Stimulated activated CD4-positive, alpha-beta T cell treated with anti-CD3 and anti-CD28 coated beads, Interleukin-15, amount 100 ng/mL, for 48 hours (primary cell): ENCODE data around the gene LPCAT1.

ENCODE experiments used
- DNase-seq, 2 donors: peaks; one replicate each; pipeline ENCODE4 v3.0.0-alpha.2; 2020; ENCODE audit warnings: low read depth in 2 of 2

The LPCAT1 gene

DNA sequence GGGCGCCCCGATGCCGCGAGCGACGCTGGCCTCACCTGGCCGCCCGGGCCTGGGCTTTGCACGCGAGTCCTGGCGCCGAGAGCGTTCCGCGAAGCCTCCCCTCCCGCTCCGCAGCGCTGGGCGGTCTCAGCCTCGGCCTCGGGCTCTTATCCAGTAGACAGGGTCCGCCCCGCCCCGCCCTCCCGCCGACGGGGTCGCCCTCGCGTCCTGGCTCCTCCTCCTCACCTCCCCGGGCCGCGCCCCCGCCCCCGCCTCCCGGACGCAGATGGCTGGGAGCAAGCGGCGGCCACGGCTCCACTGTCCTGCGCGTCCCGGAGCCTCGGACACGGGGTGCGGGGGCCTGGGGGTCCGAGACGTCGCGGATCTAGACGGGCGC lies 78.5 kb downstream of the LPCAT1 start, which contains the start of gene SLC6A3:
Gene SLC6A3, minus strand, starts transcription at position 128 of the 376 bp plus-strand sequence. CDS start 2,243 bp downstream, outside the sequence.
- DNase-seq = peak in 1 of 2 donors; percentile 17

GRCh38 chr5:1444361-1445189 lies 79.2 kb downstream of the LPCAT1 start:
- DNase-seq = no peak

- no peak for DNase-seq
Measured at GRCh38 chr5:1443991-1444360, 79.8 kb downstream of the LPCAT1 start.

GRCh38 chr5:1443171-1443570 lies 80.6 kb downstream of the LPCAT1 start:
- no peak for DNase-seq

- no peak for DNase-seq
Measured at GRCh38 chr5:1442222-1443145, 81.3 kb downstream of the LPCAT1 start.

DNA sequence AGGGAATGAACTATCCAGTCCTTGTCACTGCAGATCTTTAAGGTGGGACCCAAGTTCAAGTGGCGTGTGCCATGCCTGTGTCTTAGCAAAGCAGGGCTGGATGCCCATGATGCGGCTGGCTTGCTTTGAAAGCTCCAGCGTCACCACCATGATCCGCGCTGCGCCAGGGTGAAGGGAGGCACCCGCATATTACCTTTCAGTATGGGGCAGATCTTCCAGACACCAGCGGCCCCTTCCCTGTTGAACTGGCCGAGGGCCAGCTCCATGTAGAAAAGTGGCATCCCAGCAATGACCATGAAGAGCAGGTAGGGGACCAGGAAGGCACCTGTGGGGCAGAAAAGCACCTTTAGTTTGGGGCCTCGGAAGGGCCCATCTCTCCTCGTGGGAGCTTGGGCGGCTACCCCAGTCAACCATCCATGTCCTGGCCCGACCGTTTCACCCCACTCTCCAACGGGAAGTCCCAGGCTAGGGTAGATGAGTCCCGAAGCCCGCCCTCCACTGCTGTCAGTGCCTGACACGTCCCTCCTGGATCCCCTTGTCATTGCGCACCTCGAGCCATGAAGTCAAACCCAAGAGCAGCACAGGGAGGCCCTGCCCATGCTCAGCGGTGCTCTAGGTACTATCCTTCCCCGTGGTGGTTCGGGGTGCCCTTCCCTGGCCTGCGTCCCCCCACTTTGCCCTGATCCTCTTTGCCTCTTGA lies 82.4 kb downstream of the LPCAT1 start:
- no peak for DNase-seq

DNA sequence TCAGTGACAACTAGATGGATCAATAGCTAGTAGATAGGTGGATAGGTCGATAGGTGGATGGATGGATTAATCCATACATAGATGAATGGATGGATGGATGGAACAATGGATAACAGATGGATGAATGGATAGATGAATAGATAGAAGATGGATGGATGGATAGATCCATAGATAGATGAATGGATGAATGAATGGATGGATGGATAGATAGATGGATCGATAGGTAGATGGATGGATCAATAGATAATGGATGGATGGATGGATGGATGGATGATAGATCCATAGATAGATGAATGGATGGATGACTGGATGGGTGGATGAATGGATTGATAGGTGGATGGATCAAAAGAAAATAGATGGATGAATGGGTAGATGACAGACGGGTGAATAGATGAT lies 83.7 kb downstream of the LPCAT1 start:
- no peak for DNase-seq

GRCh38 chr5:1439388-1440097 lies 84.2 kb downstream of the LPCAT1 start:
- DNase-seq = no peak

DNA sequence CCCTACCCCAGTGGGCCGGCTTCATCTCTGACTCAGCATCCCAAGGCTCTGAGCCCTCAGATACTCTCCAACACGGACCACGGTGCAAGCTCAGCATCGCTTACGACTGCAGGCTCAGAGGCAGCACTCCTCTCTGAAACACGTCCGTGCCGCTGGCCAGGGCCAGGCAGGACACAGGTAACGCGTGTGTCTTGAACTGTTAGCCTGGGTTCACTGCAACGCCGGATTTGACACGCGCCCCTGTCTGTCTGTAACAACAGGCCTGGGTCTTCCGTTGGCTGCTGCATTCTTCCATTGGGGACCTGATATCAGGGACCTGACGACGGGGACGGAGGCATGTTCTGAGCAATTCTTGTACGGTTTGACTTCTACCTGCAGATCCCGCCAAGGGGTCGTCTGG lies 84.9 kb downstream of the LPCAT1 start:
- DNase-seq = no peak

GRCh38 chr5:1437876-1438559 lies 85.7 kb downstream of the LPCAT1 start:
- no peak for DNase-seq

DNA sequence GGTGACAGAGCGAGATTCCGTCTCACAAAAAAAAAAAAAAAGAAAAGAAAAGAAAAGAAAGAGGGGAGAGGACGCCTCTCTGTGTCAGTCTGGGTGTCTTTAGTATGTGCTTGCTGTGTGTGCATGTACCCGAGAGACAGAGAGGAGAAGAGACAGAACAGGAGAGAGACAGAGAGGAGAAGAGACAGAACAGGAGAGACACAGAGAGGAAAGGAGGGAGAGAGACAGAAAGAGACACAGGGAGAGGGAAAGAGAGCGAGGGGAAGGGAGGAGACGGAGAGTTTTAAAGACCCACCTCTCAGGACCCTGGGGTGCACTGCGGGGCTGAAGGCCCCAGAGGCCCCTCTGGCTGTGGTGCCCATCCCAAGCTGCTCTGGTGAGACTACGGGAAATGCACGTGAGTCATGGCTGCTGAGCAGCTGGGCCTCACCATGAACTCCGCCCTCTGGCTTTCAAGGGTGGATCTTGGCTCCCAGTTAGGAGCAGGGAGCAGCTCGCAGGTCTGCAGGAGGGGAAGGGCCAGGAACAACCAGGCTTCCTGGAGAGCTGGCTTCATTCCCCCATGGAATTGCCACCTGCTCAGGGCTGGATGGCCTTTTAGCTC lies 86.4 kb downstream of the LPCAT1 start:
- DNase-seq = no peak

- no peak for DNase-seq
Measured at GRCh38 chr5:1436681-1437080, 87.1 kb downstream of the LPCAT1 start.

DNA sequence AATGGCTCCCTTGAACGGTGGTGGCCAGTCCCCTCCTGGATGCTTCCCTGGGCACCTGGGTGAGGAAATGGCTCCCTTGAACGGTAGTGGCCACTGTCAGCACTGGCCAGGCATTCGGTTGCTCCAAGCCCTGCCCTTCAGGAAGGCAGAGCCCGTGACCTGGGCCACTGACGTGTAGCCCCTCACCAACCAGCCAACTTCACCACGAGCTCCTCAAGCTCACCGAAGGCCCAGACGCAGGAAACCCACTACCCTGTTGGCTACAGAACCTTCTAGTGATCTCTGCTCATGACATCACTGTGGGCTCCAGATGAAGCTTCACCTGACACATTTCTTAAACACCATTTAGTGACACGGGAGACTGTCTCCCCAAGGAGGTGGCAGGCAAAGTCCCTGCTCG lies 87.7 kb downstream of the LPCAT1 start:
- DNase-seq = no peak

DNA sequence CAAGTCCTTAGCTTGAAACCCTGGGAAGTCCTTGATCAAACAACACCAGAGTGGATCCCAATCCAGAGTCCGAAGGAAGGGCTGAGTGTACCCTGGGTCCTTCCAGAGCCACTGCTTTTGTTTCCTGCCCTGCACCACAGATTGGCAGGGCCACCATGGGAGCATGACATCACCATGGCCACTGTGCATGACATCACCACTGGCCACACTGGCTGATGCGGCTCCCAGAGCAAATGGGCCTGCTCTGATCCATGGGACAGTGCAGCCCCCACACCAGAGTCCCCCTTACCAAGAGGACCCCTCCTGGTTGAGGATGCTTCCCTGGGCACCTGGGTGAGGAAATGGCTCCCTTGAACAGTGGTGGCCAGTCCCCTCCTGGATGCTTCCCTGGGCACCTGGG lies 88.4 kb downstream of the LPCAT1 start:
- DNase-seq = no peak

- DNase-seq = no peak
Measured at GRCh38 chr5:1432296-1432695, 91.5 kb downstream of the LPCAT1 start.

GRCh38 chr5:1431896-1432295 lies 91.9 kb downstream of the LPCAT1 start:
- no peak for DNase-seq

DNA sequence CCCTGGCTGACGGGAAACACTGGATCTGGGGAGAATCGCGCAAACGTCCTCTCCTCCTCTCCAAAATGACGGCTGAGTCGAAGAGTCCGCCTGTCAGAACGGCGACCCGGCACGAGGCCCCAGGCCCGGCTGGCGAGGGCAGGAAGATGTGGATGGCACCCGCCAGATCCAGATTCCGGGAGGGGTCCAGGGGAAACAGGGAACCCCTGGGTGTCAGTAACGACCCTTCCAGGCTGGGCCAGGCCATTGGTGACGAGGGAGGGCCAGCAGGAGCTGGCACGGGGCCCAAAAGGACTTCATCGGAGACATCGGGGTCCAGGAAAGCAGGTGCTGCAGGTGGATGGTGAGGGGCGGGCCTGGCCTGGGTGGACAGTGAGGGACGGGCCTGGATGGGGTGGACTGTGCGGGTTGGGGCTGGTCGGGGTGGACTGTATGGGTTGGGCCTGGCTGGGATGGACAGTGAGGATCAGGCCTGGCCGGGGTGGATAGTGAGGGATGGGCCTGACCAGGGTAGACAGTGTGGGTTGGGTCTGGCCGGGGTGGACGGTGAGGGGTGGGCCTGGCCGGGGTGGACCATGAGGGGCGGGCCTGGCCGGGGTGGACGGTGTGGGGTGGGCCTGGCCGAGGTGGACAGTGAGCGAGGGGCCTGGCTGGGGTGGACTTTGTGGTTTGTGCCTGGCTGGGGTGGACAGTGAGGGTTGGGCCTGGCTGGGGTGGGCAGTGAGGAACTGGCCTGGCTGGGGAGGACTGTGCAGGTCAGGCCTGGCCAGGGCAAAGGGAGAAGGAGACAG lies 92.5 kb downstream of the LPCAT1 start:
- DNase-seq = no peak

- no peak for DNase-seq
Measured at GRCh38 chr5:1430121-1430795, 93.5 kb downstream of the LPCAT1 start.

- DNase-seq = no peak
Measured at GRCh38 chr5:1429496-1429895, 94.3 kb downstream of the LPCAT1 start.
